ENCODE data around the gene KLHL3. TPM values are rescaled to one million over a fixed set of nuclear protein-coding genes. Genes with fewer than 3 reads are reported as not detected.

Gene KLHL3
- total and polyA plus RNA-seq, 4 donors: 1.0 to 14.2 (median 4.4) TPM

DNA sequence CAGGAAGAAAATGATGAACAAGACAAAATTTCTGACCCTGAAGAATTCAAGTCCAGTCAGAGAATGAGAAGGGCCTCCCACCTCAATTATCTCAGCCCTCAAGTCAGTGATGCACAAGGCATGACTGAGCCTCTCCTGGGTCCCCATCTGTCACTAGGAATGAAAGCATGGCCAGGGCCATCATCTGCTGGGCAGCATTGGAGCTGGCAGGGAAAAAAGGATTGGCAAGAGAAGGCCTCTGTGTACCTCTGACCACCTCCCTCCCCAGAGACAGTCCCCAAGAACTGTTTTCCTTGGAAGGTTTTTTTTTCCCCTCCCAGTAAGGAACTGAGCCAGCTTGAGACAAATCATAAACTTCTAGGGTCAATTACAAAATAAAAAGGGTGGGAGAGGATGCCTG lies 76.7 kb downstream of the KLHL3 start:
- no peak overlapping the region for H3K27ac ChIP-seq (ENCODE audit: low read depth in 1 of 2, low read length in 1 of 2)
- ATAC-seq (ENCODE audit: insufficient read depth, low FRiP score): no peak
- H3K36me3 ChIP-seq (ENCODE audit: control insufficient read depth in 4 of 4, insufficient read depth in 4 of 4, low read length in 4 of 4): peaks cover 2 to 20% (median 9%) of the 10 kb centered on the region in 4 donors

DNA sequence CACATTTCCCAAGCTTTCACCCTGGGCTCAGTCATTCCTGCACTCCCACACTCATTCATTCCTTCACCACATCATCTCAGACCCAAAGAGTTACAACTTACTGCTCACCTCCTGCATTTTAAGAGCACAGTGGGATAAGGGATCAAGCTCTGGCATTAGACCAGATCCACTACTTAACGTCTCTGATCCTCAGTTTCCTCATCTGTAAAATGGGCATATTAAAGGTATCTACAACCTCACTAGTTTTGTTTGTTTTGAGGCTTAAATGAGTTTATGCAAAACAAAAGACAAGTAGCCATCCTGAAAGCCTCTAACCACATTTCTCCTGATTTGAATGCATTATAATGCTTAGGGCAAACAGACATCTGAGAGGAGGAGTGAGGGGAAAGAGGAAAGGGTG lies 77.6 kb downstream of the KLHL3 start:
- DNase-seq (no peak), ATAC-seq (ENCODE audit: insufficient read depth, low FRiP score) (no peak)
- Histone ChIP-seq H3K27me3 (ENCODE audit: control insufficient read depth in 3 of 3, insufficient read depth in 3 of 3, low read length in 2 of 3) (no peaks in the 10 kb centered on the region), H3K4me1 (ENCODE audit: control insufficient read depth in 5 of 5, insufficient read depth in 5 of 5, low read length in 5 of 5) (peaks cover 0 to 9% (median 0%) of the 10 kb centered on the region in 5 donors), H3K36me3 (ENCODE audit: control insufficient read depth in 4 of 4, insufficient read depth in 4 of 4, low read length in 4 of 4) (peaks cover 2 to 22% (median 12%) of the 10 kb centered on the region in 4 donors), H3K9me3 (ENCODE audit: control insufficient read depth in 4 of 4, insufficient read depth in 3 of 4, low read length in 3 of 4) (no peaks in the 10 kb centered on the region), H3K4me3 (no peak overlapping the region), H3K9ac (ENCODE audit: insufficient read depth in 1 of 2, low read length in 2 of 2) (no peak overlapping the region), H3K27ac (ENCODE audit: low read depth in 1 of 2, low read length in 1 of 2) (no peak overlapping the region)
- TF ChIP-seq CTCF (IDR thresholded peaks at IDR 0.05; ENCODE audit: control extremely low read depth, extremely low read depth): no peak
- 86 to 93% methylated on average over 1 of the region's 1 CpG for WGBS, 2 donors

More for the DNA sequence above, 76.7 kb downstream of the KLHL3 start:
- H3K27me3 ChIP-seq (ENCODE audit: control insufficient read depth in 3 of 3, insufficient read depth in 3 of 3, low read length in 2 of 3): no peaks in the 10 kb centered on the region
- no peak for TF ChIP-seq CTCF (IDR thresholded peaks at IDR 0.05; ENCODE audit: control extremely low read depth, extremely low read depth)
- H3K4me1 ChIP-seq (ENCODE audit: control insufficient read depth in 5 of 5, insufficient read depth in 5 of 5, low read length in 5 of 5): peaks cover 0 to 9% (median 0%) of the 10 kb centered on the region in 5 donors
- H3K9ac ChIP-seq (ENCODE audit: insufficient read depth in 1 of 2, low read length in 2 of 2): no peak overlapping the region
- no peaks in the 10 kb centered on the region for H3K9me3 ChIP-seq (ENCODE audit: control insufficient read depth in 4 of 4, insufficient read depth in 3 of 4, low read length in 3 of 4)
- no peak overlapping the region for H3K4me3 ChIP-seq
- DNase-seq: peak in 1 of 3 donors; percentile 28

- TF ChIP-seq CTCF (IDR thresholded peaks at IDR 0.05; ENCODE audit: control extremely low read depth, extremely low read depth): no peak
- Histone ChIP-seq H3K27ac (ENCODE audit: low read depth in 1 of 2, low read length in 1 of 2) (no peak overlapping the region), H3K9me3 (ENCODE audit: control insufficient read depth in 4 of 4, insufficient read depth in 3 of 4, low read length in 3 of 4) (no peaks in the 10 kb centered on the region), H3K36me3 (ENCODE audit: control insufficient read depth in 4 of 4, insufficient read depth in 4 of 4, low read length in 4 of 4) (peaks cover 2 to 22% (median 12%) of the 10 kb centered on the region in 4 donors), H3K4me3 (no peak overlapping the region), H3K27me3 (ENCODE audit: control insufficient read depth in 3 of 3, insufficient read depth in 3 of 3, low read length in 2 of 3) (no peaks in the 10 kb centered on the region), H3K9ac (ENCODE audit: insufficient read depth in 1 of 2, low read length in 2 of 2) (no peak overlapping the region), H3K4me1 (ENCODE audit: control insufficient read depth in 5 of 5, insufficient read depth in 5 of 5, low read length in 5 of 5) (peaks cover 0 to 9% (median 0%) of the 10 kb centered on the region in 5 donors)
- DNase-seq: no peak
- WGBS, 2 donors: 47 to 54% methylated on average over 3 of the region's 3 CpGs
- no peak for ATAC-seq (ENCODE audit: insufficient read depth, low FRiP score)
Observed at GRCh38 chr5:137657073-137657472, 78.8 kb downstream of the KLHL3 start.

- H3K27me3 ChIP-seq (ENCODE audit: control insufficient read depth in 3 of 3, insufficient read depth in 3 of 3, low read length in 2 of 3): no peaks in the 10 kb centered on the region
- peaks cover 0 to 9% (median 0%) of the 10 kb centered on the region in 5 donors for H3K4me1 ChIP-seq (ENCODE audit: control insufficient read depth in 5 of 5, insufficient read depth in 5 of 5, low read length in 5 of 5)
- DNase-seq (no peak), ATAC-seq (ENCODE audit: insufficient read depth, low FRiP score) (no peak)
- 98 to 100% methylated on average over 2 of the region's 2 CpGs for WGBS, 2 donors
- H3K4me3 ChIP-seq: no peak overlapping the region
- H3K9me3 ChIP-seq (ENCODE audit: control insufficient read depth in 4 of 4, insufficient read depth in 3 of 4, low read length in 3 of 4): no peaks in the 10 kb centered on the region
- no peak for TF ChIP-seq CTCF (IDR thresholded peaks at IDR 0.05; ENCODE audit: control extremely low read depth, extremely low read depth)
- H3K27ac ChIP-seq (ENCODE audit: low read depth in 1 of 2, low read length in 1 of 2): no peak overlapping the region
- H3K36me3 ChIP-seq (ENCODE audit: control insufficient read depth in 4 of 4, insufficient read depth in 4 of 4, low read length in 4 of 4): peaks cover 2 to 20% (median 12%) of the 10 kb centered on the region in 4 donors
- H3K9ac ChIP-seq (ENCODE audit: insufficient read depth in 1 of 2, low read length in 2 of 2): no peak overlapping the region
Observed at GRCh38 chr5:137656558-137656957, 79.3 kb downstream of the KLHL3 start.

Data from lung (tissue), 12 donors.